Prostate gland (tissue), 2 donors: ENCODE results near the gene AKTIP. TPM values are rescaled to one million over a fixed set of nuclear protein-coding genes. Genes with fewer than 3 reads are reported as not detected.

ENCODE experiments used
- DNase-seq: peaks from one replicate; pipeline ENCODE4 v3.0.0-alpha.2; 2019; ENCODE audit warnings: low spot score
- H3K27ac ChIP-seq, 2 donors: fragments of 200-600 bp; sonication (generic); 2 replicates each; pipeline ENCODE4 v1.5.1; 2017 to 2019
- H3K27me3 ChIP-seq: fragments of 200-600 bp; sonication (generic); replicated peaks from 2 replicates; pipeline ENCODE4 v1.5.1; 2019; ENCODE audit not compliant: insufficient read depth
- H3K36me3 ChIP-seq, 2 donors: fragments of 200-600 bp; sonication (generic); 1 replicate in 1 of 2; 2 replicates in 1 of 2; pipeline versions ENCODE4 v1.5.1 to v1.8.1; 2017 to 2019
- H3K4me1 ChIP-seq: fragments of 200-600 bp; sonication (generic); replicated peaks from 2 replicates; pipeline ENCODE4 v1.5.1; 2019
- H3K4me3 ChIP-seq, 2 donors: fragments of 200-600 bp; sonication (generic); 2 replicates each; pipeline ENCODE4 v1.5.1; 2017 to 2019
- H3K9me3 ChIP-seq: fragments of 200-600 bp; sonication (generic); 2 replicates; pipeline ENCODE4 v1.5.1; 2017
- POLR2A ChIP-seq: fragments of 450-650 bp; IDR thresholded peaks from one replicate; pipeline ENCODE4 v1.6.1; 2016; ENCODE audit warnings: antibody characterized with exemption, mild to moderate bottlenecking
- POLR2AphosphoS5 ChIP-seq: sonication (generic); formaldehyde crosslinking; IDR thresholded peaks from one replicate; pipeline ENCODE4 v1.6.1; 2017; ENCODE audit warnings: antibody characterized with exemption
- WGBS: methylation state at CpG from one replicate; pipeline ENCODE4 v1.1.5; 2018; 5-methylcytosine and 5-hydroxymethylcytosine counted together
- intact Hi-C: fragments of 100-400 bp; cut with DNase I; formaldehyde crosslinking; loops from one replicate; pipeline ENCODE4 v1.14.2; 2022
- total RNA-seq, 2 donors: library from RNA; depleted of rRNA; stranded (reverse); fragments of >200 nt; gene quantifications; one replicate each; pipeline ENCODE4 v1.1.0, GENCODE V29; 2016
- TF ChIP-seq, protein P1 (sequence below), 4 experiments: fragments of 200-600 bp in 2 of 4; fragments of 450-650 bp in 2 of 4; sonication (generic) in 2 of 4; IDR thresholded peaks; 1 replicate in 3 of 4; 2 replicates in 1 of 4; pipeline ENCODE4 v1.5.1; 2016 to 2019; ENCODE audit warnings: antibody characterized with exemption in 4 of 4, mild to moderate bottlenecking in 2 of 4, moderate library complexity in 2 of 4

Gene AKTIP
- total RNA-seq, 2 donors from 2014 or later: 43.5 to 56.2 TPM

DNA sequence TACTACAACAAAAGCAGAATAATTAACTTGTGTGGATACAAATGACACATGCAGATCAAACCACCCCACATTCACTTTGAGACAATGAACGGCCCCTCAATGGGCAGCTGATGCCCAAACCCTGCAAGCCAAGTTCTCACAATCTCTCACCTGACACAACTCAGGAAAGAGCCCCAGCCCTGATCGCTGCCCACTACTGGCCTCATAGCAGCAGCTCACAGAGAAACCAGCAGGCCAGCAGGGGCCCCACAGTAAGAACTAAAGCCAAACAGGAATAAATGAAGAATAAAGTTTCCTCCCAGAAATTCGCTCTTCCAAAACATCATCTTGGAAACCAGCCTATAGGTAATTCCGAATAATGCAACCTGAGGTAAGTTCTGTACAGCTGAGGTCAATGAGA, 7.7 kb downstream of the AKTIP start:
- intact Hi-C loops: no loop called here
- DNase-seq: no peak
- peaks cover 7 to 29% of the 10 kb centered on the region in 2 donors for H3K36me3 ChIP-seq
- no peaks in the 10 kb centered on the region for H3K27me3 ChIP-seq
- H3K27ac ChIP-seq: no peak overlapping the region
- H3K4me1 ChIP-seq: no peaks in the 10 kb centered on the region
- WGBS: 82% methylated on average over 4 of the region's 4 CpGs
- TF ChIP-seq, protein P1, sequence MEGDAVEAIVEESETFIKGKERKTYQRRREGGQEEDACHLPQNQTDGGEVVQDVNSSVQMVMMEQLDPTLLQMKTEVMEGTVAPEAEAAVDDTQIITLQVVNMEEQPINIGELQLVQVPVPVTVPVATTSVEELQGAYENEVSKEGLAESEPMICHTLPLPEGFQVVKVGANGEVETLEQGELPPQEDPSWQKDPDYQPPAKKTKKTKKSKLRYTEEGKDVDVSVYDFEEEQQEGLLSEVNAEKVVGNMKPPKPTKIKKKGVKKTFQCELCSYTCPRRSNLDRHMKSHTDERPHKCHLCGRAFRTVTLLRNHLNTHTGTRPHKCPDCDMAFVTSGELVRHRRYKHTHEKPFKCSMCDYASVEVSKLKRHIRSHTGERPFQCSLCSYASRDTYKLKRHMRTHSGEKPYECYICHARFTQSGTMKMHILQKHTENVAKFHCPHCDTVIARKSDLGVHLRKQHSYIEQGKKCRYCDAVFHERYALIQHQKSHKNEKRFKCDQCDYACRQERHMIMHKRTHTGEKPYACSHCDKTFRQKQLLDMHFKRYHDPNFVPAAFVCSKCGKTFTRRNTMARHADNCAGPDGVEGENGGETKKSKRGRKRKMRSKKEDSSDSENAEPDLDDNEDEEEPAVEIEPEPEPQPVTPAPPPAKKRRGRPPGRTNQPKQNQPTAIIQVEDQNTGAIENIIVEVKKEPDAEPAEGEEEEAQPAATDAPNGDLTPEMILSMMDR (IDR thresholded peaks at IDR 0.05): no peak
- TF ChIP-seq POLR2AphosphoS5: no peak
- TF ChIP-seq POLR2A: no peak
- H3K9me3 ChIP-seq: no peaks in the 10 kb centered on the region
- H3K4me3 ChIP-seq: no peak overlapping the region

DNA sequence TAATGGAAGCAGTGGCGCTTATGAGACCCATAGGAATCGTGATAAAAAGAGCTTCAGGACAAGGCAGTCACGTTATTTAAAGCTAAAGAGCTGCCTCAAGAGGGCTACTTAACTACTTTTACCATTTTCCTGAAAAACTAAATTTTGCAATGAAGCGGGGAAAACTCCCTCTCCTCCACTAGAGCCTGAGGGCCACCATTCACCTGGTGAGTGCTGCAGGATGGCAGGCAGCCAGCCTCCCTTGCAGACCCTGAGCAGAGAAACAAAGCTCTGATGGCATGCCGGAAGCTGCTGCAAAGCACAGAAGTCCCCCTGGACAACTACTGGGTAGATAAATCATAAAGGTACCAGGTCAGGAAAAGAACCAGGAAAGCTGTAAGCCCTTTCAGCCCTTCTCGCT, 8.4 kb downstream of the AKTIP start:
- H3K36me3 ChIP-seq: peaks cover 7 to 31% of the 10 kb centered on the region in 2 donors

DNA sequence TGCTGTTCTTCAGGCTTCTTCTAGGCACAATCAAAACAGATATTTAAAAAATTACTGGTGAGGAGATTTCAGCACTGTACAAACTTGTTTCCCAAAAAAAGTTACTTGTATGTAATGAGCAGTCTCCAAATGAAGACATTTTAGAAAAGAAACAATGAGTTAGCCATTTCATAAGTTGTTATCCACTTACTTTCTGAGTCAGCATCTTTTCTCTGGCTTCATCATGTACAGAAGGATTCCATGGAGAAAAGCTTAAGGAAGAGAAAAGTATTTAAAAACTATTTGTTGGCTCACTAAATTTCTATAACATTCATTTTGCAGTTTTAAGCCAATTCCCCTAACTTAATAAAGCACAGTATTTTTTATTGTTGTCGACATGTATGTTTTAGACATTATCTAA, 10.5 kb downstream of the AKTIP start:
- Histone ChIP-seq H3K27ac (no peak overlapping the region), H3K4me3 (no peak overlapping the region), H3K27me3 (no peaks in the 10 kb centered on the region), H3K36me3 (peaks cover 7 to 30% of the 10 kb centered on the region in 2 donors), H3K9me3 (no peaks in the 10 kb centered on the region), H3K4me1 (no peaks in the 10 kb centered on the region)
- intact Hi-C loops: no loop called here
- 98% methylated on average over 1 of the region's 1 CpG for WGBS
- TF ChIP-seq POLR2AphosphoS5 (no peak), POLR2A (no peak)
- TF ChIP-seq, protein P1 (IDR thresholded peaks at IDR 0.05): no peak
- DNase-seq: no peak

More for the DNA sequence above, 8.4 kb downstream of the AKTIP start:
- TF ChIP-seq, protein P1 (IDR thresholded peaks at IDR 0.05): no peak
- TF ChIP-seq POLR2AphosphoS5 (no peak), POLR2A (no peak)
- no peak for DNase-seq
- Histone ChIP-seq H3K27ac (no peak overlapping the region), H3K4me1 (no peaks in the 10 kb centered on the region), H3K9me3 (no peaks in the 10 kb centered on the region), H3K4me3 (no peak overlapping the region), H3K27me3 (no peaks in the 10 kb centered on the region)
- intact Hi-C loops: no loop called here
- WGBS: 95% methylated on average over 6 of the region's 6 CpGs

DNA sequence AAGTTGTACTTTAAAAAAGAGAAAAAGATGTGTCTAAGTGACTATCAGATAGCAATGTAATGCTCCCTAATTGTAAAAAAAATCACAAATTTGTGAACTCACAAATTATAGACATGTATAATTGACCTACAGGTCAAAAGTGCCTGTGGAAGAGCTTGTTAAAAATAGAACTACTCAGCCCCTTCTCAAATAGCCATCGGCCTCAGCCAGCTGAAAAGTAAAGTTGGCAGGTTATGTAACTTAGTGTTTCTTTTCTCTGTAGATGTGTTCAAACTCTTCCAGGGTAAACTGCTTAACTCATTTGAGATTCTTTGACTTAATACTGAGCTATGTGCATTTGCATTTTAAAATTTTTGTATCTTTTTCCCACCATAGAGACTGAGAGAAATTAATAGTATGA, 13.3 kb downstream of the AKTIP start:
- no peak for DNase-seq
- no peaks in the 10 kb centered on the region for H3K27me3 ChIP-seq
- peaks cover 3 to 22% of the 10 kb centered on the region in 2 donors for H3K36me3 ChIP-seq
- WGBS: 48% methylated on average over 1 of the region's 1 CpG
- H3K4me3 ChIP-seq: no peak overlapping the region
- intact Hi-C loops: no loop called here
- H3K27ac ChIP-seq: no peak overlapping the region
- TF ChIP-seq, protein P1 (IDR thresholded peaks at IDR 0.05): no peak
- TF ChIP-seq POLR2A (no peak), POLR2AphosphoS5 (no peak)
- H3K9me3 ChIP-seq: no peaks in the 10 kb centered on the region
- H3K4me1 ChIP-seq: no peaks in the 10 kb centered on the region

DNA sequence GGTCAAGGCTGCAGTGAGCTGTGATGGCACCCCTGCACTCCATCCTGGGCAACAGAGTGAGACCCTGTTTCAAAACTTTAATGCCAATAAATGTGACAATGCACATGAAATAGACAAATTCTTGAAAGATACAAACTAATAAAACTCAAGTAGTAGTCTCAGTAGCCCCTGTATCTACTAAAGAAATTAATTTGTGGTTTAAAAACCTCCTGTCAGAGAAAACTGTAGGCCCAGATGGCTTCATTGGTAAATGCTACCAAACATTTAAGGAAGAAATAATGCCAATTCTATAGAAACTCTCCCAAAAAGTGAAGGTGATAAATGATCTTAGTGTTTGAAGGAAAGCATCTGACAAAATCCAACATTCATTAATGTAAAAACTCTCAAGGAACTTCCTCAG, 16.8 kb downstream of the AKTIP start:
- Histone ChIP-seq H3K27ac (no peak overlapping the region), H3K4me3 (no peak overlapping the region), H3K9me3 (no peaks in the 10 kb centered on the region), H3K27me3 (no peaks in the 10 kb centered on the region), H3K4me1 (no peaks in the 10 kb centered on the region), H3K36me3 (peaks cover 0 to 5% of the 10 kb centered on the region in 2 donors)
- no peak for TF ChIP-seq POLR2AphosphoS5
- TF ChIP-seq POLR2A: no peak
- TF ChIP-seq, protein P1 (IDR thresholded peaks at IDR 0.05): no peak
- no peak for DNase-seq
- intact Hi-C loops: no loop called here
